Measurements from ENCODE around the gene NCR3LG1.

DNA sequence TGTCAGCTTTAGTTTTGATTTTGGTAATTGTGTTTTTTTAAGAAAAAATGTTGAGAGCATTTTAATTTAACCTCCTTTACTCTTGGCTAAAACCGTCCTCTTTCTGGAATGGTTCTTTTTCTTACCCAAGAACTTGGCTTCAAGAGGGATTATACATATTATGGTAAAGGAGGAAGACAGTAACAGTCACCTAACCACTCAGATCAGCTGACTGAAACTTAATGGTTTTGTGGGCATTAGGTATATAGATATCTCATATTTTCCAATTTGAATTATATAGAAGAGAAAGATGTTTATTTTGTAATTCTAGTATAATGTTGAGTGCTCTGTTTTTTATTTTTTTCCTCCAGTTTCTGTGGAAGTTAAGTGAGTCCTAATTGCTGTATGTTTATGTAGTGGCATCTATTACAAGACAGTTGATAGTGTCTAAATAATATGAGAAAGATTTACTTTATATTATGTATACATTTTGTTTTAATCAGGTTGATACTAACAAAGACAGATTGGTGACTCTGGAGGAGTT lies 36.6 kb upstream of the NCR3LG1 start:
- TF ChIP-seq, protein P1, sequence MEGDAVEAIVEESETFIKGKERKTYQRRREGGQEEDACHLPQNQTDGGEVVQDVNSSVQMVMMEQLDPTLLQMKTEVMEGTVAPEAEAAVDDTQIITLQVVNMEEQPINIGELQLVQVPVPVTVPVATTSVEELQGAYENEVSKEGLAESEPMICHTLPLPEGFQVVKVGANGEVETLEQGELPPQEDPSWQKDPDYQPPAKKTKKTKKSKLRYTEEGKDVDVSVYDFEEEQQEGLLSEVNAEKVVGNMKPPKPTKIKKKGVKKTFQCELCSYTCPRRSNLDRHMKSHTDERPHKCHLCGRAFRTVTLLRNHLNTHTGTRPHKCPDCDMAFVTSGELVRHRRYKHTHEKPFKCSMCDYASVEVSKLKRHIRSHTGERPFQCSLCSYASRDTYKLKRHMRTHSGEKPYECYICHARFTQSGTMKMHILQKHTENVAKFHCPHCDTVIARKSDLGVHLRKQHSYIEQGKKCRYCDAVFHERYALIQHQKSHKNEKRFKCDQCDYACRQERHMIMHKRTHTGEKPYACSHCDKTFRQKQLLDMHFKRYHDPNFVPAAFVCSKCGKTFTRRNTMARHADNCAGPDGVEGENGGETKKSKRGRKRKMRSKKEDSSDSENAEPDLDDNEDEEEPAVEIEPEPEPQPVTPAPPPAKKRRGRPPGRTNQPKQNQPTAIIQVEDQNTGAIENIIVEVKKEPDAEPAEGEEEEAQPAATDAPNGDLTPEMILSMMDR (IDR thresholded peaks at IDR 0.05) = no peak
- TF ChIP-seq, protein P2, sequence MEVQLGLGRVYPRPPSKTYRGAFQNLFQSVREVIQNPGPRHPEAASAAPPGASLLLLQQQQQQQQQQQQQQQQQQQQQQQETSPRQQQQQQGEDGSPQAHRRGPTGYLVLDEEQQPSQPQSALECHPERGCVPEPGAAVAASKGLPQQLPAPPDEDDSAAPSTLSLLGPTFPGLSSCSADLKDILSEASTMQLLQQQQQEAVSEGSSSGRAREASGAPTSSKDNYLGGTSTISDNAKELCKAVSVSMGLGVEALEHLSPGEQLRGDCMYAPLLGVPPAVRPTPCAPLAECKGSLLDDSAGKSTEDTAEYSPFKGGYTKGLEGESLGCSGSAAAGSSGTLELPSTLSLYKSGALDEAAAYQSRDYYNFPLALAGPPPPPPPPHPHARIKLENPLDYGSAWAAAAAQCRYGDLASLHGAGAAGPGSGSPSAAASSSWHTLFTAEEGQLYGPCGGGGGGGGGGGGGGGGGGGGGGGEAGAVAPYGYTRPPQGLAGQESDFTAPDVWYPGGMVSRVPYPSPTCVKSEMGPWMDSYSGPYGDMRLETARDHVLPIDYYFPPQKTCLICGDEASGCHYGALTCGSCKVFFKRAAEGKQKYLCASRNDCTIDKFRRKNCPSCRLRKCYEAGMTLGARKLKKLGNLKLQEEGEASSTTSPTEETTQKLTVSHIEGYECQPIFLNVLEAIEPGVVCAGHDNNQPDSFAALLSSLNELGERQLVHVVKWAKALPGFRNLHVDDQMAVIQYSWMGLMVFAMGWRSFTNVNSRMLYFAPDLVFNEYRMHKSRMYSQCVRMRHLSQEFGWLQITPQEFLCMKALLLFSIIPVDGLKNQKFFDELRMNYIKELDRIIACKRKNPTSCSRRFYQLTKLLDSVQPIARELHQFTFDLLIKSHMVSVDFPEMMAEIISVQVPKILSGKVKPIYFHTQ (CRISPR knock-in tag; IDR thresholded peaks at IDR 0.05) = no peak
- TF ChIP-seq ETV6 (CRISPR knock-in tag; IDR thresholded peaks at IDR 0.05) = no peak
- TF ChIP-seq SP1 (CRISPR knock-in tag; conservative IDR thresholded peaks at IDR 0.05) = no peak
- TF ChIP-seq, protein P3, sequence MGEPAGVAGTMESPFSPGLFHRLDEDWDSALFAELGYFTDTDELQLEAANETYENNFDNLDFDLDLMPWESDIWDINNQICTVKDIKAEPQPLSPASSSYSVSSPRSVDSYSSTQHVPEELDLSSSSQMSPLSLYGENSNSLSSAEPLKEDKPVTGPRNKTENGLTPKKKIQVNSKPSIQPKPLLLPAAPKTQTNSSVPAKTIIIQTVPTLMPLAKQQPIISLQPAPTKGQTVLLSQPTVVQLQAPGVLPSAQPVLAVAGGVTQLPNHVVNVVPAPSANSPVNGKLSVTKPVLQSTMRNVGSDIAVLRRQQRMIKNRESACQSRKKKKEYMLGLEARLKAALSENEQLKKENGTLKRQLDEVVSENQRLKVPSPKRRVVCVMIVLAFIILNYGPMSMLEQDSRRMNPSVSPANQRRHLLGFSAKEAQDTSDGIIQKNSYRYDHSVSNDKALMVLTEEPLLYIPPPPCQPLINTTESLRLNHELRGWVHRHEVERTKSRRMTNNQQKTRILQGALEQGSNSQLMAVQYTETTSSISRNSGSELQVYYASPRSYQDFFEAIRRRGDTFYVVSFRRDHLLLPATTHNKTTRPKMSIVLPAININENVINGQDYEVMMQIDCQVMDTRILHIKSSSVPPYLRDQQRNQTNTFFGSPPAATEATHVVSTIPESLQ (CRISPR knock-in tag; IDR thresholded peaks at IDR 0.05) = no peak
- no peak for TF ChIP-seq CREM (CRISPR knock-in tag; IDR thresholded peaks at IDR 0.05)
- no peak for TF ChIP-seq CBFB (CRISPR knock-in tag; IDR thresholded peaks at IDR 0.05; ENCODE audit: low read depth)
- TF ChIP-seq, protein P4, sequence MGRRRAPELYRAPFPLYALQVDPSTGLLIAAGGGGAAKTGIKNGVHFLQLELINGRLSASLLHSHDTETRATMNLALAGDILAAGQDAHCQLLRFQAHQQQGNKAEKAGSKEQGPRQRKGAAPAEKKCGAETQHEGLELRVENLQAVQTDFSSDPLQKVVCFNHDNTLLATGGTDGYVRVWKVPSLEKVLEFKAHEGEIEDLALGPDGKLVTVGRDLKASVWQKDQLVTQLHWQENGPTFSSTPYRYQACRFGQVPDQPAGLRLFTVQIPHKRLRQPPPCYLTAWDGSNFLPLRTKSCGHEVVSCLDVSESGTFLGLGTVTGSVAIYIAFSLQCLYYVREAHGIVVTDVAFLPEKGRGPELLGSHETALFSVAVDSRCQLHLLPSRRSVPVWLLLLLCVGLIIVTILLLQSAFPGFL (CRISPR knock-in tag; IDR thresholded peaks at IDR 0.05; ENCODE audit: borderline replicate concordance) = no peak
- TF ChIP-seq NR1H2 (CRISPR knock-in tag; IDR thresholded peaks at IDR 0.05) = no peak
- TF ChIP-seq, protein P5, sequence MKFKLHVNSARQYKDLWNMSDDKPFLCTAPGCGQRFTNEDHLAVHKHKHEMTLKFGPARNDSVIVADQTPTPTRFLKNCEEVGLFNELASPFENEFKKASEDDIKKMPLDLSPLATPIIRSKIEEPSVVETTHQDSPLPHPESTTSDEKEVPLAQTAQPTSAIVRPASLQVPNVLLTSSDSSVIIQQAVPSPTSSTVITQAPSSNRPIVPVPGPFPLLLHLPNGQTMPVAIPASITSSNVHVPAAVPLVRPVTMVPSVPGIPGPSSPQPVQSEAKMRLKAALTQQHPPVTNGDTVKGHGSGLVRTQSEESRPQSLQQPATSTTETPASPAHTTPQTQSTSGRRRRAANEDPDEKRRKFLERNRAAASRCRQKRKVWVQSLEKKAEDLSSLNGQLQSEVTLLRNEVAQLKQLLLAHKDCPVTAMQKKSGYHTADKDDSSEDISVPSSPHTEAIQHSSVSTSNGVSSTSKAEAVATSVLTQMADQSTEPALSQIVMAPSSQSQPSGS (CRISPR knock-in tag; IDR thresholded peaks at IDR 0.05; ENCODE audit: borderline replicate concordance, low read depth) = no peak
- TF ChIP-seq TEAD4 (CRISPR knock-in tag; IDR thresholded peaks at IDR 0.05) = no peak
- TF ChIP-seq, protein P6, sequence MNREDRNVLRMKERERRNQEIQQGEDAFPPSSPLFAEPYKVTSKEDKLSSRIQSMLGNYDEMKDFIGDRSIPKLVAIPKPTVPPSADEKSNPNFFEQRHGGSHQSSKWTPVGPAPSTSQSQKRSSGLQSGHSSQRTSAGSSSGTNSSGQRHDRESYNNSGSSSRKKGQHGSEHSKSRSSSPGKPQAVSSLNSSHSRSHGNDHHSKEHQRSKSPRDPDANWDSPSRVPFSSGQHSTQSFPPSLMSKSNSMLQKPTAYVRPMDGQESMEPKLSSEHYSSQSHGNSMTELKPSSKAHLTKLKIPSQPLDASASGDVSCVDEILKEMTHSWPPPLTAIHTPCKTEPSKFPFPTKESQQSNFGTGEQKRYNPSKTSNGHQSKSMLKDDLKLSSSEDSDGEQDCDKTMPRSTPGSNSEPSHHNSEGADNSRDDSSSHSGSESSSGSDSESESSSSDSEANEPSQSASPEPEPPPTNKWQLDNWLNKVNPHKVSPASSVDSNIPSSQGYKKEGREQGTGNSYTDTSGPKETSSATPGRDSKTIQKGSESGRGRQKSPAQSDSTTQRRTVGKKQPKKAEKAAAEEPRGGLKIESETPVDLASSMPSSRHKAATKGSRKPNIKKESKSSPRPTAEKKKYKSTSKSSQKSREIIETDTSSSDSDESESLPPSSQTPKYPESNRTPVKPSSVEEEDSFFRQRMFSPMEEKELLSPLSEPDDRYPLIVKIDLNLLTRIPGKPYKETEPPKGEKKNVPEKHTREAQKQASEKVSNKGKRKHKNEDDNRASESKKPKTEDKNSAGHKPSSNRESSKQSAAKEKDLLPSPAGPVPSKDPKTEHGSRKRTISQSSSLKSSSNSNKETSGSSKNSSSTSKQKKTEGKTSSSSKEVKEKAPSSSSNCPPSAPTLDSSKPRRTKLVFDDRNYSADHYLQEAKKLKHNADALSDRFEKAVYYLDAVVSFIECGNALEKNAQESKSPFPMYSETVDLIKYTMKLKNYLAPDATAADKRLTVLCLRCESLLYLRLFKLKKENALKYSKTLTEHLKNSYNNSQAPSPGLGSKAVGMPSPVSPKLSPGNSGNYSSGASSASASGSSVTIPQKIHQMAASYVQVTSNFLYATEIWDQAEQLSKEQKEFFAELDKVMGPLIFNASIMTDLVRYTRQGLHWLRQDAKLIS (CRISPR knock-in tag; IDR thresholded peaks at IDR 0.05; ENCODE audit: borderline replicate concordance) = no peak
- TF ChIP-seq FOXK1 (CRISPR knock-in tag; IDR thresholded peaks at IDR 0.05) = no peak
